Keratinocyte (primary cell): ENCODE measurements around the gene WDR19.

Experiments
- EZH2 ChIP-seq: IDR thresholded peaks from one replicate; pipeline ENCODE4 v1.6.1; 2012; ENCODE audit warnings: inconsistent platforms, mild to moderate bottlenecking, low read length, moderate library complexity
- TF ChIP-seq, protein P1 (sequence below), 3 experiments: IDR thresholded peaks in 1 of 3; conservative IDR thresholded peaks in 1 of 3; optimal IDR thresholded peaks in 1 of 3; 2 replicates in 2 of 3; 3 replicates in 1 of 3; pipeline versions ENCODE3 to v1.5.1; 2011; ENCODE audit warnings: low read length in 3 of 3, mild to moderate bottlenecking in 3 of 3, moderate library complexity in 2 of 3, control low read depth in 1 of 3, inconsistent platforms in 1 of 3; ENCODE audit not compliant: insufficient read depth in 2 of 3; ENCODE audit errors: extremely low read depth in 1 of 3

DNA sequence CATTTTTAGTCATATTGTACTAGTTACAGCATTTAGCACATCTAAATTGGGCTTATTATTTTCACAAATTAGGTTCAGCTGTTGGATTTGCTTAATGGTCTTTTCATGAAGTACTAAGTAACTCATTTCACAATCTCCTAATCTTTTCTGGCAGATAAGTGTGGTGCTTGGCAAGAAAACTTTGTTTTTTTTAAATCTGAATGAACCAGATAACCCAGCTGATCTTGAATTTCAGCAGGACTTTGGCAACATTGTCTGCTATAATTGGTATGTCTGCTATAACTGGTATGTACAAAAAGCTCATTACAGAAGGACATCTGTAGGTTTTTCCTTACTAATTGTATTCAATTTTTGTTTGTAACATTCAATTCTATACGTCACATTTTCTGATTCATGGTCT lies 22.7 kb downstream of the WDR19 start:
- TF ChIP-seq, protein P1, sequence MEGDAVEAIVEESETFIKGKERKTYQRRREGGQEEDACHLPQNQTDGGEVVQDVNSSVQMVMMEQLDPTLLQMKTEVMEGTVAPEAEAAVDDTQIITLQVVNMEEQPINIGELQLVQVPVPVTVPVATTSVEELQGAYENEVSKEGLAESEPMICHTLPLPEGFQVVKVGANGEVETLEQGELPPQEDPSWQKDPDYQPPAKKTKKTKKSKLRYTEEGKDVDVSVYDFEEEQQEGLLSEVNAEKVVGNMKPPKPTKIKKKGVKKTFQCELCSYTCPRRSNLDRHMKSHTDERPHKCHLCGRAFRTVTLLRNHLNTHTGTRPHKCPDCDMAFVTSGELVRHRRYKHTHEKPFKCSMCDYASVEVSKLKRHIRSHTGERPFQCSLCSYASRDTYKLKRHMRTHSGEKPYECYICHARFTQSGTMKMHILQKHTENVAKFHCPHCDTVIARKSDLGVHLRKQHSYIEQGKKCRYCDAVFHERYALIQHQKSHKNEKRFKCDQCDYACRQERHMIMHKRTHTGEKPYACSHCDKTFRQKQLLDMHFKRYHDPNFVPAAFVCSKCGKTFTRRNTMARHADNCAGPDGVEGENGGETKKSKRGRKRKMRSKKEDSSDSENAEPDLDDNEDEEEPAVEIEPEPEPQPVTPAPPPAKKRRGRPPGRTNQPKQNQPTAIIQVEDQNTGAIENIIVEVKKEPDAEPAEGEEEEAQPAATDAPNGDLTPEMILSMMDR (optimal IDR thresholded peaks at IDR 0.05 in 1 of 3, IDR thresholded peaks at IDR 0.05 in 1 of 3, conservative IDR thresholded peaks at IDR 0.05 in 1 of 3; ENCODE audit: extremely low read depth in 1 of 3, insufficient read depth in 2 of 3, low read length in 3 of 3): no peak
- TF ChIP-seq EZH2: no peak
